HepG2 (cell line): ENCODE measurements around the gene IQSEC1. TPM values are rescaled to one million over a fixed set of nuclear protein-coding genes. Genes with fewer than 3 reads are reported as not detected.

ENCODE experiments used
- CBFB ChIP-seq: sonication (generic); formaldehyde crosslinking; IDR thresholded peaks from 2 replicates; pipeline ENCODE4 v1.4.0; 2020; ENCODE audit warnings: missing genetic modification reagents
- FIP1L1 ChIP-seq: fragments of 200-400 bp; formaldehyde crosslinking; IDR thresholded peaks from 2 replicates; pipeline ENCODE4 v1.6.1; 2018; ENCODE audit warnings: low read depth, mild to moderate bottlenecking, low read length, moderate library complexity, borderline replicate concordance; ENCODE audit not compliant: insufficient read depth
- NCOA2 ChIP-seq: sonication (generic); formaldehyde crosslinking; IDR thresholded peaks from 2 replicates; pipeline ENCODE4 v1.8.0; 2022; ENCODE audit warnings: inconsistent platforms
- NRL ChIP-seq: sonication (generic); formaldehyde crosslinking; IDR thresholded peaks from 2 replicates; pipeline ENCODE4 v1.5.0; 2020; ENCODE audit warnings: missing genetic modification reagents, mild to moderate bottlenecking, moderate library complexity, borderline replicate concordance
- PLRG1 ChIP-seq: fragments of 450-650 bp; conservative IDR thresholded peaks from 2 replicates; pipeline ENCODE4 v1.6.1; 2016
- PTBP1 ChIP-seq: fragments of 200-400 bp; formaldehyde crosslinking; IDR thresholded peaks from 2 replicates; pipeline ENCODE4 v1.6.1; 2018; ENCODE audit warnings: low read length, low read depth; ENCODE audit not compliant: poor library complexity, severe bottlenecking
- SKI ChIP-seq: fragments of 450-650 bp; IDR thresholded peaks from one replicate; pipeline ENCODE4 v1.6.1; 2018; ENCODE audit warnings: mild to moderate bottlenecking; ENCODE audit not compliant: partially characterized antibody
- SMYD3 ChIP-seq: sonication (generic); formaldehyde crosslinking; IDR thresholded peaks from 2 replicates; pipeline ENCODE4 v1.8.1; 2023; ENCODE audit warnings: mild to moderate bottlenecking, missing genetic modification reagents
- SP4 ChIP-seq: sonication (generic); formaldehyde crosslinking; IDR thresholded peaks from 2 replicates; pipeline ENCODE4 v1.8.1; 2023; ENCODE audit warnings: mild to moderate bottlenecking, missing genetic modification reagents
- THYN1 ChIP-seq: sonication (generic); formaldehyde crosslinking; IDR thresholded peaks from 2 replicates; pipeline ENCODE4 v1.8.1; 2023; ENCODE audit warnings: low read depth, mild to moderate bottlenecking, moderate library complexity, missing genetic modification reagents, borderline replicate concordance
- ZBTB33 ChIP-seq: sonication (generic); formaldehyde crosslinking; IDR thresholded peaks from 2 replicates; pipeline ENCODE4 v1.4.0; 2020; ENCODE audit warnings: missing genetic modification reagents
- ZFYVE20 ChIP-seq: sonication (generic); formaldehyde crosslinking; IDR thresholded peaks from 2 replicates; pipeline ENCODE4 v1.8.0; 2023; ENCODE audit warnings: low read depth, mild to moderate bottlenecking, moderate library complexity, missing genetic modification reagents, borderline replicate concordance
- ZNF510 ChIP-seq: sonication (generic); formaldehyde crosslinking; IDR thresholded peaks from 2 replicates; pipeline ENCODE4 v1.4.0; 2020; ENCODE audit warnings: low read depth, mild to moderate bottlenecking, missing genetic modification reagents
- ZNF792 ChIP-seq: IDR thresholded peaks from 2 replicates; pipeline ENCODE4 v1.6.1; 2016
- polyA plus RNA-seq, 8 experiments: library from polyadenylated mRNA; depleted of rRNA in 3 of 8; stranded (reverse) in 7 of 8; unstranded in 1 of 8; fragments of >200 nt; fragmentation: Illumina TruSeq in 4 of 8; extraction: Trizol in 4 of 8; gene quantifications; 2 replicates each; pipeline versions ENCODE4 v1.2.1 to v1.2.3, GENCODE V29; 2011 to 2016; ENCODE audit warnings: low read depth in 4 of 8, missing spikeins in 1 of 8, mixed read lengths in 1 of 8; ENCODE audit not compliant: insufficient read depth in 1 of 8
- total RNA-seq, 5 experiments: library from RNA; depleted of rRNA; stranded (reverse); fragments of >200 nt; fragmentation: Illumina TruSeq; extraction: Trizol; gene quantifications; 2 replicates each; pipeline ENCODE4 v1.2.3, GENCODE V29; 2016; ENCODE audit warnings: low read depth in 1 of 5
- TF ChIP-seq, protein P1 (sequence below): sonication (generic); formaldehyde crosslinking; IDR thresholded peaks from 2 replicates; pipeline ENCODE4 v1.5.1; 2020; ENCODE audit warnings: mild to moderate bottlenecking, missing genetic modification reagents, moderate library complexity
- TF ChIP-seq, protein P2 (sequence below): sonication (generic); formaldehyde crosslinking; IDR thresholded peaks from 2 replicates; pipeline ENCODE4 v1.9.0; 2021; ENCODE audit warnings: missing genetic modification reagents, borderline replicate concordance
- TF ChIP-seq, protein P3 (sequence below): IDR thresholded peaks from 2 replicates; pipeline ENCODE4 v1.6.1; 2018; ENCODE audit warnings: missing genetic modification reagents, mild to moderate bottlenecking, missing compliant biosample characterization
- TF ChIP-seq, protein P4 (sequence below): sonication (generic); formaldehyde crosslinking; IDR thresholded peaks from 2 replicates; pipeline ENCODE4 v1.8.0; 2022; ENCODE audit warnings: low read depth, missing genetic modification reagents

Gene IQSEC1
- total and polyA plus RNA-seq, 2 of the 13 experiments (the other 11 are each of a cell fraction or from before 2014, with no cell fraction given), result 17.4 to 20.2 TPM

- TF ChIP-seq, protein P1, sequence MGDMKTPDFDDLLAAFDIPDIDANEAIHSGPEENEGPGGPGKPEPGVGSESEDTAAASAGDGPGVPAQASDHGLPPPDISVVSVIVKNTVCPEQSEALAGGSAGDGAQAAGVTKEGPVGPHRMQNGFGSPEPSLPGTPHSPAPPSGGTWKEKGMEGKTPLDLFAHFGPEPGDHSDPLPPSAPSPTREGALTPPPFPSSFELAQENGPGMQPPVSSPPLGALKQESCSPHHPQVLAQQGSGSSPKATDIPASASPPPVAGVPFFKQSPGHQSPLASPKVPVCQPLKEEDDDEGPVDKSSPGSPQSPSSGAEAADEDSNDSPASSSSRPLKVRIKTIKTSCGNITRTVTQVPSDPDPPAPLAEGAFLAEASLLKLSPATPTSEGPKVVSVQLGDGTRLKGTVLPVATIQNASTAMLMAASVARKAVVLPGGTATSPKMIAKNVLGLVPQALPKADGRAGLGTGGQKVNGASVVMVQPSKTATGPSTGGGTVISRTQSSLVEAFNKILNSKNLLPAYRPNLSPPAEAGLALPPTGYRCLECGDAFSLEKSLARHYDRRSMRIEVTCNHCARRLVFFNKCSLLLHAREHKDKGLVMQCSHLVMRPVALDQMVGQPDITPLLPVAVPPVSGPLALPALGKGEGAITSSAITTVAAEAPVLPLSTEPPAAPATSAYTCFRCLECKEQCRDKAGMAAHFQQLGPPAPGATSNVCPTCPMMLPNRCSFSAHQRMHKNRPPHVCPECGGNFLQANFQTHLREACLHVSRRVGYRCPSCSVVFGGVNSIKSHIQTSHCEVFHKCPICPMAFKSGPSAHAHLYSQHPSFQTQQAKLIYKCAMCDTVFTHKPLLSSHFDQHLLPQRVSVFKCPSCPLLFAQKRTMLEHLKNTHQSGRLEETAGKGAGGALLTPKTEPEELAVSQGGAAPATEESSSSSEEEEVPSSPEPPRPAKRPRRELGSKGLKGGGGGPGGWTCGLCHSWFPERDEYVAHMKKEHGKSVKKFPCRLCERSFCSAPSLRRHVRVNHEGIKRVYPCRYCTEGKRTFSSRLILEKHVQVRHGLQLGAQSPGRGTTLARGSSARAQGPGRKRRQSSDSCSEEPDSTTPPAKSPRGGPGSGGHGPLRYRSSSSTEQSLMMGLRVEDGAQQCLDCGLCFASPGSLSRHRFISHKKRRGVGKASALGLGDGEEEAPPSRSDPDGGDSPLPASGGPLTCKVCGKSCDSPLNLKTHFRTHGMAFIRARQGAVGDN (CRISPR knock-in tag), result peak; percentile 43
- no peak for TF ChIP-seq SKI
- TF ChIP-seq SP4 (CRISPR knock-in tag), result 0 out of 2 replicates have a peak, but pooled peaks have one; percentile 43
- TF ChIP-seq, protein P2, sequence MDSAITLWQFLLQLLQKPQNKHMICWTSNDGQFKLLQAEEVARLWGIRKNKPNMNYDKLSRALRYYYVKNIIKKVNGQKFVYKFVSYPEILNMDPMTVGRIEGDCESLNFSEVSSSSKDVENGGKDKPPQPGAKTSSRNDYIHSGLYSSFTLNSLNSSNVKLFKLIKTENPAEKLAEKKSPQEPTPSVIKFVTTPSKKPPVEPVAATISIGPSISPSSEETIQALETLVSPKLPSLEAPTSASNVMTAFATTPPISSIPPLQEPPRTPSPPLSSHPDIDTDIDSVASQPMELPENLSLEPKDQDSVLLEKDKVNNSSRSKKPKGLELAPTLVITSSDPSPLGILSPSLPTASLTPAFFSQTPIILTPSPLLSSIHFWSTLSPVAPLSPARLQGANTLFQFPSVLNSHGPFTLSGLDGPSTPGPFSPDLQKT (CRISPR knock-in tag), result no peak
- no peak for TF ChIP-seq ZNF792 (CRISPR knock-in tag)
- no peak for TF ChIP-seq NRL (CRISPR knock-in tag)
- no peak for TF ChIP-seq ZFYVE20 (CRISPR knock-in tag)
- TF ChIP-seq NCOA2 (CRISPR knock-in tag), result no peak
- peak; percentile 80; the same call in 1 of the 2 replicates for TF ChIP-seq ZNF510 (CRISPR knock-in tag)
- no peak for TF ChIP-seq PTBP1
- TF ChIP-seq, protein P3, sequence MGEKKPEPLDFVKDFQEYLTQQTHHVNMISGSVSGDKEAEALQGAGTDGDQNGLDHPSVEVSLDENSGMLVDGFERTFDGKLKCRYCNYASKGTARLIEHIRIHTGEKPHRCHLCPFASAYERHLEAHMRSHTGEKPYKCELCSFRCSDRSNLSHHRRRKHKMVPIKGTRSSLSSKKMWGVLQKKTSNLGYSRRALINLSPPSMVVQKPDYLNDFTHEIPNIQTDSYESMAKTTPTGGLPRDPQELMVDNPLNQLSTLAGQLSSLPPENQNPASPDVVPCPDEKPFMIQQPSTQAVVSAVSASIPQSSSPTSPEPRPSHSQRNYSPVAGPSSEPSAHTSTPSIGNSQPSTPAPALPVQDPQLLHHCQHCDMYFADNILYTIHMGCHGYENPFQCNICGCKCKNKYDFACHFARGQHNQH (CRISPR knock-in tag), result no peak
- no peak for TF ChIP-seq PLRG1
- 0 out of 2 replicates have a peak, but pooled peaks have one; percentile 37 for TF ChIP-seq SMYD3 (CRISPR knock-in tag)
- no peak for TF ChIP-seq FIP1L1
- 0 out of 2 replicates have a peak, but pooled peaks have one; percentile 71 for TF ChIP-seq ZBTB33
- TF ChIP-seq CBFB (CRISPR knock-in tag), result no peak
- no peak for TF ChIP-seq THYN1 (CRISPR knock-in tag)
- TF ChIP-seq, protein P4, sequence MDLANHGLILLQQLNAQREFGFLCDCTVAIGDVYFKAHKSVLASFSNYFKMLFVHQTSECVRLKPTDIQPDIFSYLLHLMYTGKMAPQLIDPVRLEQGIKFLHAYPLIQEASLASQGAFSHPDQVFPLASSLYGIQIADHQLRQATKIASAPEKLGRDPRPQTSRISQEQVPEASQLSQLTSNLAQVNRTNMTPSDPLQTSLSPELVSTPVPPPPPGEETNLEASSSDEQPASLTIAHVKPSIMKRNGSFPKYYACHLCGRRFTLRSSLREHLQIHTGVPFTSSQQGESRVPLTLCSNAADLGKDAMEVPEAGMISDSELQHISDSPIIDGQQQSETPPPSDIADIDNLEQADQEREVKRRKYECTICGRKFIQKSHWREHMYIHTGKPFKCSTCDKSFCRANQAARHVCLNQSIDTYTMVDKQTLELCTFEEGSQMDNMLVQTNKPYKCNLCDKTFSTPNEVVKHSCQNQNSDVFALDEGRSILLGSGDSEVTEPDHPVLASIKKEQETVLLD (CRISPR knock-in tag), result no peak
Measured at GRCh38 chr3:12963922-12964701, 109.1 kb downstream of the IQSEC1 start (continued).
